ENCODE results near the gene FOXM1.

GRCh38 chr12:2825132-2825531, 51.8 kb downstream of the FOXM1 start:
- TF ChIP-seq CTCF (IDR thresholded peaks at IDR 0.05; ENCODE audit: borderline replicate concordance, extremely low read depth, low read length, poor library complexity, severe bottlenecking) (no peak), EZH2 (IDR thresholded peaks at IDR 0.05; ENCODE audit: borderline replicate concordance, low read depth, low read length, severe bottlenecking) (no peak)
